ENCODE data around the gene ALPK3.

The ALPK3 gene

DNA sequence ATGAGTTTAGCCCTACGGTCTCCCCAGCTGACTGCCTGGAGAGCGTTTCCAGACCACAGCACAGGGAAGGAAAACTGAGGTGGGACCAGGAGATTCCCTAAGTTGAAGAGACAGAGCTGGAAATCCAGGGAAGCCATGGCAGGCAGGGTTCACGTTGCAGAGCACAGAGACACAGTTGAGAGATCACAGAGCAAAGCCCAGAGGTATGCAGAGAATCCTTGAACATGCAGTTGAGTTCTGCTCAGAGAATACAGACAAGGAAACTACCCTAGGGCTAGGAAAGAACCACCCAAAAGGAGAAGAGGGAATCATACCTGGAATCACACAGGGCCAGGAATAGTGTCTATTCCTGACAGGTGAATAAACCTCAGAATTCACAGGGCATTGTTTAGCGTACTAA is 81.6 kb downstream of the ALPK3 start:
- no peak for DNase-seq

DNA sequence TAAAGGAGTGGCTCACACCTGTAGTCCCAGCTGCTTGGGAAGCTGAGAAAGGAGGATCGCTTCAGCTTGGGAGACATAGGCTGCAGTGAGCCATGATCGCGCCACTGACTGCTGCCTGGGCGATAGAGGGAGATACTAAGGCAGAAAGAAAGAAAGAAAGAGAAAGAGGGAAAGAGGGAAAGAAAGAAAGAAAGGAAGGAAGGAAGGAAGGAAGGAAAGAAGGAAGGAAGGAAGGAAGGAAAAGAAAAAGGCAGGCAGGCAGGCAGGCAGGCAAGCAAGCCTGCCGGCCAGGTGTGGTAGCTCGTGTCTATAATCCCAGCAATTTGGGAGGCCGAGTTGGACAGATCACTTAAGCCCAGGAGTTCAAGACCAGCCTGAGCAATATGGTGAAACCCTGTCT is 82.6 kb downstream of the ALPK3 start:
- no peak for DNase-seq

DNA sequence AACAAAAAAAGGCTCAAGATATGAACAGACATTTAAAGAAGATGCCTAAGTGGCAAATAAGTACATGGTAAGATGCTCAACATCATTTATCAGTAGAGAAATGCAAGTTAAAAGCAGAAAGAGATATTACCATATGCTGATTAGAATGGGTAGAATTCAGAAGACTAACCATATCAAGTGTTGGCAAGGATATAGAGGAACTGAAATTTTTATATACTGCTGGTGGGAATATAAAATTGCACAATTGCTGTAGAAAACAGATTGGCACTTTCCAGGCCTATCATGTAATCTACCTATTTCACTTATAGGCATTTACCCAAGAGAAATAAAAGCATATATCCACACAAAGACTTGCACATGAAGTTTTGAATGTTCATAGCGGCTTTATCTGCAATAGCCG is 84.4 kb downstream of the ALPK3 start:
- no peak for DNase-seq

DNA sequence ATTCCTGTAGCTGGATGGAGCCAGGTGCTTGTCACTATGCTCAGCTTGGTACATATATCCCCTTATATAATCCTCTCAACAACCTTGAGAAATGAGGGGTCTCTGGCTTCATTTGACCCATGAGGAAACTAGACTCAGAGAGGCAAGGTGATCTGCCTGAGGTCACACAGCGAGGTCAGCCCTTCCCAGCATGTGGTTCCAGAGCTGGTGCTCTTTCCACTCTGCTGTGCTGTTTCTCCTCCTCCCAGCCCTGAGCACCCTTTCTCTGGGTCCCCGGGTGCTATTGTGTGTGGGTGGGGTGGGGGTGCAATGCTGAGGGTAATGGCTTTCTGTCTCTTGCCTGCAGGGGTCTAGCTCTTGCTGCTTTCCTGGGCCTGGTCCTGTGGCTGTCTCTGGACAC is 86.6 kb downstream of the ALPK3 start:
- DNase-seq = no peak

DNA sequence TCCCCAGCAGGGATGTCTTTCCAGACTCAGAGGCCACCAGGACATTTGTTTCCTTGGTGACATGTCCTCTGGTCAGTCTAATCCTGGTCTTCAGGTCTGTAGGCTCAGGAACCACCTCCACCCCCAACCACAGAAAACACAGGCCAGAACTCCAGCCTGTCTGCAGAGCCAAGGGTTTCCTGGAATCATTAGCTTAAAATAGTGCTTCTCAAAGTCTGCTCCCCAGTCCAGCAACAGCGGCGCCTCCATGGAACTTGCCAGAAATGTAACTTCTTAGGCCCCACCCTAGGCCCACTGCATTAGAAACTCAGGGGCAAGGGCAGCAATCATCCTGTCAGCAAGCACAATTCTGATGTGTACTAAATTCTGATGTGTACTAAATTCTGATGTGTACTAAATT is 87.3 kb downstream of the ALPK3 start:
- no peak for DNase-seq

DNA sequence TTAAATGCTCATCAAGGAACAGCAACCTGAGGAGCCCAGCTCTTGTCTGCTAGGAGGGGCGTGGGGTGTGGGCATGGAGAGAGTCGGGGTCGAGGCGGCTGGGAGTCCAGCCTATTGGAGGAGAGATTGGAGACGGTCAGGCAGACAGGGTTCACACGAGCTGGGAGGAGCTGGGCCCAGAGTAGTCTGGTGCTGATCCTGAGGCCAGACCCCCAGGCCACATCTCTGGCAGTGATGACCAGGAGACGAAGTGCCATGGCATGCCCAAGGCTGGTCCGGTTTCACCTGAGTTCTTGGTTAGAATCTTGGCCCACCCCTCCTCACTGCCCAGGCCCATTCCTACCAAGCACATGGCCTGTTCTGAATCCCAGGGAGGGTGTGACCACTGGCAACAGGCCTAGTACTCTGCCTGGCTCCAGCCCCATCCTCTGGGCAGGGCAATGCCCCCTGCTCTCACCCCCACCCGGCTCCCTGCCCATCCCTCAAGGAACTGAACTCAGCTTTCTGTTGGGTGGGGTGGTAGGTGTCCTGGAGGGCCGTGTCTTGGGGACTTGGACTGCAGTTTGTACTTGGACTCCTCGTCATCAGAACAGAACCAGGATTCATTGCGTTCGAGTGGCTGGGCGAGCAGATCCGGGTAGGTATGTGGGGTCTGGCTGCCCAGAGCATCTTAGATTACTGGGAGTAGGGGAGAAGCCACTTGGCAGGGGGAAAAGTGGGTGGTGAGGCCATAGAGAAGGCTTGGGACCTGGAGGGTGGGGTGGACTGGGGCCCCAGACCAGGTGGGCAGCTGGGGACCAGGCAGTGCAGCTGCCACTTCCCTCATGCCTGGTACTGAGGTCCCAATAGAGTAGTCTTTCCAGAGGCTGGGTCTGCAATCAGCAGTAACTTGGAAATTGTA is 88.1 kb downstream of the ALPK3 start:
- DNase-seq = no peak

DNA sequence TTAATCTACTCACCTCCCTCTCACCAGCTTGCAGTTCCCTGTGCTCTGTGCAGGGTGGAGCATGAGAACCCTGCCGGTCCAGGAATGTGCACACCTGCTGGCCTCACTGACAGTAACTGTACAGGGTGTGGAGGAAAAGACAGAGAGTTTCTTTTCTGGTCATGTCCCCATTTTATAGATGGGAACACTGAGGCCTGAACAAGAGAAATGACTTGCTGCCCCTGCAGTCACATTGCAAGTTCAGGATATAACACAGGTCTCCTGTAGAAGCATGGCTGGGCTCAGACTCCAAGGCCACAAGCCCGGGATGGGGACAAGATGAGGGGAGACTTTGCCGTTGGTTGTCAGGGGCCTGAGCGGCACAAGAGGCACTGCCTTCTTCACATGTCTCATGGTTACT is 90.6 kb downstream of the ALPK3 start:
- no peak for DNase-seq

DNA sequence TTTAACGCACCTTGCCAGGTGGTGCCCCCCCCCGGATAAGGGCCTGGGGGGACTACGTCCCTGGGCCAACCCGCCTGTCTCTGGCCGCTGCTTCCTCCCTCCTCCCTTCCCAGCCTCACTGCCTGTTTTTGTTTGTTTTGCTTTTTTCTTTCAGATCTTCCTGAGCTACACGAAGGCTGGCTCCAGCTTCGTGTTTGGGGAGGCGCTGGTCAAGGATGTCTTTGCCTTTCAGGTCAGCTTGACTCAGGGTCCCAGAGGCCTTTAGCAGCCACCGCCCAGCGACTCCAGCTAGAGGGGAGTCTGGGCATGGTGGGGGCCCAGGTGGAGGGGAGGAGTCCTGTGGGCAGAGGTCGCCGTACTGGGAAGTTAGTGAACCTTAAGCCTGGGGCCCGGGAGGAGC is 91.4 kb downstream of the ALPK3 start:
- DNase-seq = no peak

DNA sequence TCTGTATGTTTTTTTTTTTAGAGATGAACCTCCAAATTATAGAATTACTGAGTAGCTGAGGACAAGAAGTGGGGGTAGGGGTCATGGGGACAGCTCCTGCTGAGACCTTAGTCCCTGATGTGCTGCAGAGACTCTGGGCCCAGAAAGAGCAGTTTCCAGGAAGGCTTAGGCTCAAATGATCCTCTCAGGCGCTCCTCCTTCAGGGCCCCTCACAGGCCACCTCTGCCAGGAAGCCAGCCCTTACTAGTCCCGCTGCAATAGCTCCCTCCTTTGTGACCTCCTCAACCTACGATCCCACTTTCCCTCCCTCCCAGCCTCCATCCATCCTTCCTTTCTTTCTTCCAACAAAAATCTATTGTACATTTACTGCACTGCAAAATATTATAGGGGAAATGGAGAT is 91.9 kb downstream of the ALPK3 start:
- peak in 1 of 2 experiments; percentile 21 for DNase-seq

DNA sequence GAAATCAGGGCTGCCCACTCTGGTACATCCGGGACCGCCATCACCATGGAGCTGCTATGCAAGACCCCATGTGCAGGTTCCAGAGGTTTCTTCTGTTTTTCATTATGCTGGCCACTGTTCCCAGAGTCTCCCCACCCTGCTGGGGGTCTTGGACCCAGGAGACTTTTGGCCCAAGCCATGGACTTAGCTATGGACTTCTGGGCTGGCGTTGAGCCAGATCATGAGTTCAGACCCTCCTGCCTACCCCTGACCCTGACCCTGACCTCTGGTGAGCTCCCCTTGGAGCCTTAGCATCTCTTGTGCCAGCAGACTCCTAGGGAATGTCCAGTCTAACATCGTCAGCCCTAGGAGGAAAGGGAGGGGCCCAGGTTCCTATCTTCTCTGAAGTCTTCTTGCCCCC is 92.6 kb downstream of the ALPK3 start:
- no peak for DNase-seq

DNA sequence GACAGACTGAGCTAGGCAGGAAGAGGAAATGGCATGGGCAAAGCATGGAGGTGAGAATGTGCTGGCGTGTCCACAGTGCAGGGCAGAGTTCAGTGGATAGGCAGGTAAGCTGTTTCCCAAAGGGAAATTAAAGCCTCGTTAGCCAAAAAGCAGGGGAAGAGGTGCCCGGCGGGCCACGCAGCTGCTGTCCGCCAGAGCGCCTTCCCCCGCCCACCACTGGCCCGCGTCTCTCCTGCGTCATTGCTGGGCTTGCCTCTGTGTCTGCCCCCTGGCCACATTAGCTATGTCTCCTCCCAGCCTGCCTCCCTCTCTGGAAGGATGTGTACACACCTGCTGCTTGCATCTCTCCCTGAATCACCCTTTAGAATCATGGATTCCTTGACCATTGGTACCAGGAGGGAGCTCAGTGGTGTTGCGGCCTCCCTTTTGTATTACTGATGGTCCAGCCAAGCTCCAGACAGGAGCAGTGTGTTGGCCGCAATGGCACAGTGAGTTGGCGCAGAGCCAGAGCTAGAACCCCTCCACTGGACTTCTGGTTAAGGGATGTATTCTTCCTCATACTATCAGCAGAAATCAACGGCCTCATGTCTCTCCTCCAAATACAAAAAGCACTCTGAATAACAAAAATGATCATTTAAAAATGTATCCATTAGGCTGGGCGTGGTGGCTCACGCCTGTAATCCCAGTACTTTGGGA is 93.9 kb downstream of the ALPK3 start:
- DNase-seq = peak; percentile 84 to 95

DNA sequence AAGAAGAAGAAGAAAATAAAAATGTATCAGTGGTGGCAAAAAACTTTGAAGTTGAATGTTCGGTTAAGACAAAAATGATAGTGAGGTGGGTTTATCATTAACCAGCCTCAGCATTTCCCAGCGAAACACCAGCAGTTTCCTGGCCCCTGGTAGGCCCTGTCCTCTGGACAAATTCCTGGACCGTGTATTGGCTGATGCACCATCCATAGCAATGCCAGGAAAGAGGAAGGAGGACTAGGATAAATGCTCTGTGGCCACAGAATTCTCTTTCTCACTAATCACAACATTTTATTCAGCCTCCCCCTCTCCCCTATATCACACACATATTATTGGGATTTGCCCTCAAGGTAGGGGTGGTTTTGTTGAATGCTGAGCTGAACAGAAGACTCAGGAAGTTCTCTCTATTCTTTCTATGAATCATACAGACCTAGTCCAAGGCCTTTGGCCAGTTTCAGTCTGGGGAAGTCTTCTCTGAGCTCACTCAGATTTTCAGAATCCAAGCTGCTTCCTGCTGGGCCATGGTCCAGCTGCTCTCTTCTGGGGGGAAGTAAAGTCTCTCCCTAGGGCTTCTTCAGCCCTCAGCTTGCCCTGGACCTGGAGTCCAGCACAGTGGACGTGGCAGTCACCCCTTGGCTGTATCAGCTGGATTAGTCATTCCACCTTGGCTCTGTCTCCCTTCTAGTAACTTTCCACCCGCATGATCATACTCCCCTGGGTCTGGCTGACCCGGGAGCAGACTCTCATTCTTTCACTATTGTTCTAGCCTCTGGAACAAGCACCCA is 94.9 kb downstream of the ALPK3 start:
- peak in 1 of 2 experiments; percentile 24 for DNase-seq

DNA sequence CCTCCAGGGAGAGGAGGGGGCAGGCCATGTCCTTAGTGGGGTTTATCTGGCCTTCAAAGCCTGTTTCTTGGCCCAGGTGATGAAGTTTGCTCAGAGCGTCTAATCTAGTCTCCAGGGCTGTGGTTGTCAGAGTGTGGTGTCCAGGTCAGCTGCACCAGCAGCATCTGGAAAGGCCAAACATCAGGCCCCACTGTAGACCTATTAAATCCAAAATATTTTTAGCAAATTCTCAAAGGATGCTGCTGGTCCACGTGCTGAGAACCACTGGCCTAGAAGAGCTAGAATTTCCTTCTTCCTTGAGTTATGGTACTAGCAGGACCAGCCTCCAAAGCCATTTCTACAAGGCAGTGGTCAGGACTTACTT is 96.2 kb downstream of the ALPK3 start:
- no peak for DNase-seq

DNA sequence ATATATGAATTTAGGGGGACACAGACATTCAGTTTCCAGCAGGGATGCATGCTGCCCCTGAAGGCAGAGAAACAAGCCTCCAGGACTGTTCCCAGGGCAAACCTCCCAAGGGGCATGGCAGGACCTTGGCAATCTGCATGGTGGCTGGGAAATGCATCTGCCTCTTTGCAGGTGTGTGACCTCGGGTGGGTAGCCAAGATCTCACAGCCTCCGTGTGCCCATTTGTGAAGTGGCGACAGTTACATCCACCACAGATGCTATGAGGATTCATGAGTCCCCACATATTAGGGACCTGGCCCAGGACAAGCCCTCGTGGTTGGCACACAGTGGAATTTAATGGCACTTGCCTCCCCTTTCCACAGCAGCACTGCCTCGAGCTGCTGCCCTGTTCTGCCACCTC is 97.2 kb downstream of the ALPK3 start:
- no peak for DNase-seq

DNA sequence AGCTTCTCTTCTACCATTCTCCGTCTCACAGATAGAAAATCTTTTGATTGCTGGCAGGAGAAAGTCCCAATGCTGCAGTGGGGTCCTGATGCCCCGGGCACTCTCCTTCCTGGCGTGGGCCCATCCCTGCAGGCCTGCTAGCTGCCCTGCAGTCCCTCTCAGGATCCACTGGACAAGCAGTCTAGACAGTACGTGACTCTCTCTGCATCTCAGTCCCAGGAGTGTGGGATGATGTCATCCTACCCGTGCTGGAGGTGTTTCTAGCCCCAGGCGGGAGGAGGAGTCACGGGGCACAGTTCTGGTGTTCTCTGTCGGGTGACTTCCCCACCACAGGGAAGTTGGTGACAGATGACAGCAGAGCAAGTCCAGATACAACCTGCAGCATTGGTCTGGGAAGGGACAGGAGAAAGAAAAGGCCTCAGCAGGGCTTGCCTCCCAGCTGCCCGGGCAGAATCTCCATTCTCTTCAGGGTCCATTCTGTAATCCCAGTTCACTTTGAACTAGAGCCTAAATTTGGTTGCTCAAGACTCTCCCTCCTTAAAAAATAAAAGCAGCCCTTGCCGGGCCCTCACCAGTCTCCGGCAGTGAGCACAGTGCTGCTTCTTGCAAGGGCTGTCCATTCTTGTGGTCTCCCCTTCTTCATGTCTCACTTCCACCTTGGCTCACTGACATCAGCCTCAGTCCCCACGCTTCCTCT is 97.9 kb downstream of the ALPK3 start:
- peak; percentile 87 to 88 for DNase-seq

DNA sequence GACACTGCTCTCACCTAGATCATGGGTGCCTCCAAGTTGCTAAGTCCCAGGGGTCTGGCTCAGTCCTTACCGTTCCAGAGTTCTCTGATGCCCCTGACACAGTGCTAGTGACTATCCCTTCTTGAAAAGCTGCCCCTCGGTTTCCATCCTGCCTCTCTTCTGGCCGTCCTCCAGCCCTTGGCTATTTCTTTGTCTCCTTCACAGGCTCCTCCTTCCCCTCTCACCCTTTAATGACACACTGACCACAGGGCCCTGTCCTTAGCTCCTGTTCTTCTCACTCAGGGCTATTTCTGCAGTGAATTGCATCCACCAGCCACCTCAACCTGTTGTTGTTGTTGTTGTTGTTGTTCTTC is 98.4 kb downstream of the ALPK3 start:
- DNase-seq = no peak

DNA sequence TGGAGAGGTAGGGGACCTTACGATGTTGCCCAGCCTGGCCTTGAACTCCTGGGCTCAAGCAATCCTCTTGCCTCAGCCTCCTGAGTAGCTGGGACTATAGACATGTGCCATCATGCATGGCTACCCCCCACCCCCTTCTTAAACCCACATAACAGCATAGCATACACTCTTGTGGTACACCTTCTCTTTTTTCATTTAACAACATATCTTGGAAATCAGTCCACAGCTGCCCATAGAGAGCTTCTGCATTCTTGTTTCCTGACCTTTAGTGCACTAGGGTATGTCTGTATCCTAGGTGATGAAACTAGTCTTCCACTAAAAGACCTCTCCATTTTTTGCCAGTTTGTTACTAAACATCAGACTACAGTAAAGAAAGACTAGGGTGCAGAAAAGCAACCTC is 100.3 kb downstream of the ALPK3 start:
- DNase-seq = no peak

DNA sequence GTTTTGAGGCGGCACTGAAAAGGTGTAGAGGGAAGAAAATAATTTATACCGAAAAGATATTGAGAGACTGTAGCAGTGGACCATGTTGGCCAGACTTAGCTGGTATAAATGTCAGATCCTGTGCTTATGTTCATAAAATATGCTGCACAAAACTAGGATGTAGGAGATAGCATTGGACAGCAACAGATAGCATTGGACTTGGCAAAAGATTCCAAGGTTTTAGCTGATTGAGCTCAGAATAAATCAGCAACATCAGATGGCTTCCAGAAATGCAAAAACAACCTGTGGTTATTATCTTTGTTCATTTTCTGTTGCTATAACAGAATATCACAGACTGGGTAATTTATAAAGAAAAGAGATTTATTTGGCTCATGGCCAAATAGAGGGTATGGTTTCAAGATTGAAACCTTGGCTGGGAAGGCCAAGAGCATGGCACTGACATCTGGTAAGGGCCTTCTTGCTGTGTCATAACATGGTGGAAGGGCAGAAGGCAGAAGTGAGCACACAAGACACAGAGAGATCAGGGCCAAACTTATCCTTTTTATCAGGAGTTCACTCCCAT is 102.0 kb downstream of the ALPK3 start:
- DNase-seq = no peak

DNA sequence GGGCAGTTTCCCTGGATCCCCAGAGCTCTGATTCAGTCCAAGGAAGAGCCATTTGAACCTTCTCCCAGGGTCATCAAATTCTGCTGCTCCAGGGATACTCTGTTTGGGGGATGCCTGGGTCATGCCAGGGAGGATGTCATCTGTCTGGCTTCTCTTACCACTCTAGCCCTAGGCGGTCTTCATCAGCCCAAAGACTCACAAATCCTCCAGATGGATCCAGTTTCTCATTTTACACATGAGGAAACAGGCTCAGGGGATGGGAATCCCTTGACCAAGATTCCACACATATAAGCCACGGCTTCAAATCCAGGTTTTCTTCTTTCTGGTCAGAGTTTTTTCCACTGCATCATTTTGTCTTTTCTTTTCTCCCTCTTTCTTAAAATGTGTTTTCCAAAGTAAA is 104.0 kb downstream of the ALPK3 start:
- DNase-seq = no peak

DNA sequence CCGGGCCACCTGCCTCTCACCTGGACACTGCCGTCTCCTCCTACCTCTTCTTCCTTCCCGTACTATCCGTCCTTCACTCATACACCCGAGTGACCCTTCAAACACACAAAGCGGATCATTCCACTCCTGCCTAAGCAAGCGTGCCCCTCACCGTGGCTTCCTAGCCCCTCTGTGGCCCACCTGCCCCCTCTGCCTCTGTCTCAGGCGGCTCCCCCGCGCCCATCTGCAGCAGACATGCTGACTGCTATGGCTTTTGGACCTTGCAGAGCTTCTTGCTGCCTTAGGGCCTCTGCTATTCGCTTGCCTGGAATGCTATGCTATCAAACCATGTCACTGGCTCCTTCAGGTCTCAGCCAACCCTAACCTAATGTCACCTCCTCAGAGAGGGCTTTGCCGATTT is 105.4 kb downstream of the ALPK3 start:
- DNase-seq = no peak
